GM12878 (cell line): ENCODE measurements around the gene BSCL2.

Source experiments
- CHD2 ChIP-seq: IDR thresholded peaks from 2 replicates; pipeline ENCODE4 v1.6.1; 2011; ENCODE audit warnings: low read depth, low read length, improper control_type of control experiment, borderline replicate concordance
- EZH2 ChIP-seq: IDR thresholded peaks from 2 replicates; pipeline ENCODE4 v1.6.1; 2012; ENCODE audit warnings: low read depth, mild to moderate bottlenecking, control low read depth, inconsistent platforms, low read length, borderline replicate concordance; ENCODE audit not compliant: control insufficient read depth
- FOXM1 ChIP-seq: IDR thresholded peaks from 2 replicates; pipeline ENCODE4 v1.6.1; 2012; ENCODE audit warnings: low read depth, mild to moderate bottlenecking, inconsistent platforms, low read length, moderate library complexity
- NFYB ChIP-seq: IDR thresholded peaks from 2 replicates; pipeline ENCODE4 v1.6.1; 2011; ENCODE audit warnings: low read depth, mild to moderate bottlenecking, low read length, improper control_type of control experiment, moderate library complexity; ENCODE audit not compliant: insufficient read depth
- POLR2AphosphoS5 ChIP-seq: IDR thresholded peaks from 2 replicates; pipeline ENCODE4 v1.6.1; 2011; ENCODE audit warnings: mild to moderate bottlenecking, low read length, inconsistent platforms
- RAD21 ChIP-seq: IDR thresholded peaks from 2 replicates; pipeline ENCODE4 v1.6.1; 2011; ENCODE audit warnings: mild to moderate bottlenecking, low read depth, low read length, moderate library complexity; ENCODE audit not compliant: insufficient read depth
- TF ChIP-seq, protein P1 (sequence below): fragments of 450-650 bp; IDR thresholded peaks from 2 replicates; pipeline ENCODE4 v1.6.1; 2017; ENCODE audit warnings: antibody characterized with exemption, mild to moderate bottlenecking, moderate library complexity
- TF ChIP-seq, protein P2 (sequence below): fragments of 450-650 bp; formaldehyde crosslinking; IDR thresholded peaks from 2 replicates; pipeline ENCODE4 v1.4.0; 2020; ENCODE audit warnings: mild to moderate bottlenecking, moderate library complexity

DNA sequence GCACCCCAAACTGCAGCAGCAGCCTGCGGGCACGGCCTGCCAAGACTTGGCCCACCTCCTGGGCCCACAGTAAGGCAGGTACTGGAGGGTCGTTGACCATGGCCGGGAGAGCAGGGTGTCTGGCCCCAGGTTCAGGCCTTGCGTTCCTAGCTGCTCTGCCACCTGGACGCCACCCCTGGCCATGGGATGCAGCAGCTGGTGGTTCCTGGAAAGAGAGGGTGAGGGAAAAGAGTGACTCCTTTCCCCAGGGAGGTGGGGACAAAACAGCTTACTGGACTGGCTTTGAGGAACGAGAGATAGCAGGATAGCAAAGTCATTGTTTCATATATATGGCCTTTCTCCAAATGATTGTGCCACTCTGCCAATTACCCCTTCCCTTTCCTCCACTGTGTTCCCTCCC is 1.8 kb downstream of the BSCL2 start:
- TF ChIP-seq RAD21 (no peak), POLR2AphosphoS5 (no peak), CHD2 (no peak), EZH2 (no peak), FOXM1 (no peak), NFYB (no peak)
- TF ChIP-seq, protein P1, sequence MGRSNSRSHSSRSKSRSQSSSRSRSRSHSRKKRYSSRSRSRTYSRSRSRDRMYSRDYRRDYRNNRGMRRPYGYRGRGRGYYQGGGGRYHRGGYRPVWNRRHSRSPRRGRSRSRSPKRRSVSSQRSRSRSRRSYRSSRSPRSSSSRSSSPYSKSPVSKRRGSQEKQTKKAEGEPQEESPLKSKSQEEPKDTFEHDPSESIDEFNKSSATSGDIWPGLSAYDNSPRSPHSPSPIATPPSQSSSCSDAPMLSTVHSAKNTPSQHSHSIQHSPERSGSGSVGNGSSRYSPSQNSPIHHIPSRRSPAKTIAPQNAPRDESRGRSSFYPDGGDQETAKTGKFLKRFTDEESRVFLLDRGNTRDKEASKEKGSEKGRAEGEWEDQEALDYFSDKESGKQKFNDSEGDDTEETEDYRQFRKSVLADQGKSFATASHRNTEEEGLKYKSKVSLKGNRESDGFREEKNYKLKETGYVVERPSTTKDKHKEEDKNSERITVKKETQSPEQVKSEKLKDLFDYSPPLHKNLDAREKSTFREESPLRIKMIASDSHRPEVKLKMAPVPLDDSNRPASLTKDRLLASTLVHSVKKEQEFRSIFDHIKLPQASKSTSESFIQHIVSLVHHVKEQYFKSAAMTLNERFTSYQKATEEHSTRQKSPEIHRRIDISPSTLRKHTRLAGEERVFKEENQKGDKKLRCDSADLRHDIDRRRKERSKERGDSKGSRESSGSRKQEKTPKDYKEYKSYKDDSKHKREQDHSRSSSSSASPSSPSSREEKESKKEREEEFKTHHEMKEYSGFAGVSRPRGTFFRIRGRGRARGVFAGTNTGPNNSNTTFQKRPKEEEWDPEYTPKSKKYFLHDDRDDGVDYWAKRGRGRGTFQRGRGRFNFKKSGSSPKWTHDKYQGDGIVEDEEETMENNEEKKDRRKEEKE, result no peak
- TF ChIP-seq, protein P2, sequence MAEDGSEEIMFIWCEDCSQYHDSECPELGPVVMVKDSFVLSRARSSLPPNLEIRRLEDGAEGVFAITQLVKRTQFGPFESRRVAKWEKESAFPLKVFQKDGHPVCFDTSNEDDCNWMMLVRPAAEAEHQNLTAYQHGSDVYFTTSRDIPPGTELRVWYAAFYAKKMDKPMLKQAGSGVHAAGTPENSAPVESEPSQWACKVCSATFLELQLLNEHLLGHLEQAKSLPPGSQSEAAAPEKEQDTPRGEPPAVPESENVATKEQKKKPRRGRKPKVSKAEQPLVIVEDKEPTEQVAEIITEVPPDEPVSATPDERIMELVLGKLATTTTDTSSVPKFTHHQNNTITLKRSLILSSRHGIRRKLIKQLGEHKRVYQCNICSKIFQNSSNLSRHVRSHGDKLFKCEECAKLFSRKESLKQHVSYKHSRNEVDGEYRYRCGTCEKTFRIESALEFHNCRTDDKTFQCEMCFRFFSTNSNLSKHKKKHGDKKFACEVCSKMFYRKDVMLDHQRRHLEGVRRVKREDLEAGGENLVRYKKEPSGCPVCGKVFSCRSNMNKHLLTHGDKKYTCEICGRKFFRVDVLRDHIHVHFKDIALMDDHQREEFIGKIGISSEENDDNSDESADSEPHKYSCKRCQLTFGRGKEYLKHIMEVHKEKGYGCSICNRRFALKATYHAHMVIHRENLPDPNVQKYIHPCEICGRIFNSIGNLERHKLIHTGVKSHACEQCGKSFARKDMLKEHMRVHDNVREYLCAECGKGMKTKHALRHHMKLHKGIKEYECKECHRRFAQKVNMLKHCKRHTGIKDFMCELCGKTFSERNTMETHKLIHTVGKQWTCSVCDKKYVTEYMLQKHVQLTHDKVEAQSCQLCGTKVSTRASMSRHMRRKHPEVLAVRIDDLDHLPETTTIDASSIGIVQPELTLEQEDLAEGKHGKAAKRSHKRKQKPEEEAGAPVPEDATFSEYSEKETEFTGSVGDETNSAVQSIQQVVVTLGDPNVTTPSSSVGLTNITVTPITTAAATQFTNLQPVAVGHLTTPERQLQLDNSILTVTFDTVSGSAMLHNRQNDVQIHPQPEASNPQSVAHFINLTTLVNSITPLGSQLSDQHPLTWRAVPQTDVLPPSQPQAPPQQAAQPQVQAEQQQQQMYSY (CRISPR knock-in tag), result no peak
